ENCODE measurements around the gene KYNU. TPM values are rescaled to one million over a fixed set of nuclear protein-coding genes. Genes with fewer than 3 reads are reported as not detected.

Gene KYNU
- total and polyA plus RNA-seq, 11 donors, result 0.38 to 14.0 (median 0.77) TPM

- Histone ChIP-seq H3K36me3 (no peaks in the 10 kb centered on the region), H3K27me3 (peaks cover 0 to 3% (median 0%) of the 10 kb centered on the region in 9 donors), H3K4me1 (no peaks in the 10 kb centered on the region), H3K4me3 (no peak overlapping the region), H3K27ac (no peak overlapping the region), H3K9me3 (no peaks in the 10 kb centered on the region)
- WGBS, 4 donors, result 45 to 58% (median 56%) methylated on average over 1 of the region's 1 CpG
- TF ChIP-seq CTCF (IDR thresholded peaks at IDR 0.05) (no peak), POLR2A (IDR thresholded peaks at IDR 0.05) (no peak)
- ATAC-seq (no peak), DNase-seq (no peak)
- intact Hi-C loops (cut with DNase I), result no loop called here
Measured at GRCh38 chr2:142997231-142997630, 119.8 kb downstream of the KYNU start.

- no peak for TF ChIP-seq POLR2A (IDR thresholded peaks at IDR 0.05)
- no peak for TF ChIP-seq CTCF (IDR thresholded peaks at IDR 0.05)
- H3K9me3 ChIP-seq, result peaks cover 0 to 2% (median 0%) of the 10 kb centered on the region in 12 donors
- peaks cover 0 to 4% (median 0%) of the 10 kb centered on the region in 9 donors for H3K27me3 ChIP-seq
- H3K36me3 ChIP-seq, result no peaks in the 10 kb centered on the region
- ATAC-seq (no peak), DNase-seq (no peak)
- intact Hi-C loops (cut with DNase I), result no loop called here
- no peak overlapping the region for H3K4me3 ChIP-seq
- no peak overlapping the region for H3K27ac ChIP-seq
- H3K4me1 ChIP-seq, result no peaks in the 10 kb centered on the region
- WGBS, 4 donors, result 84 to 93% (median 92%) methylated on average over 2 of the region's 2 CpGs
Measured at GRCh38 chr2:143000599-143000998, 123.1 kb downstream of the KYNU start.

GRCh38 chr2:143001501-143001900 is 124.0 kb downstream of the KYNU start:
- Histone ChIP-seq H3K27ac (no peak overlapping the region), H3K27me3 (peaks cover 0 to 4% (median 0%) of the 10 kb centered on the region in 9 donors), H3K36me3 (no peaks in the 10 kb centered on the region), H3K4me3 (no peak overlapping the region), H3K4me1 (no peaks in the 10 kb centered on the region), H3K9me3 (peaks cover 0 to 2% (median 0%) of the 10 kb centered on the region in 12 donors)
- no peak for TF ChIP-seq CTCF (IDR thresholded peaks at IDR 0.05)
- TF ChIP-seq POLR2A (IDR thresholded peaks at IDR 0.05), result no peak
- no peak for DNase-seq
- 70 to 90% (median 87%) methylated on average over 1 of the region's 1 CpG for WGBS, 4 donors
- intact Hi-C loops (cut with DNase I), result no loop called here
- no peak for ATAC-seq

- 47 to 58% (median 56%) methylated on average over 4 of the region's 4 CpGs for WGBS, 4 donors
- peaks cover 0 to 11% (median 0%) of the 10 kb centered on the region in 12 donors for H3K9me3 ChIP-seq
Measured at GRCh38 chr2:143015656-143016055, 138.2 kb downstream of the KYNU start.

More at GRCh38 chr2:143015656-143016055, 138.2 kb downstream of the KYNU start:
- Histone ChIP-seq H3K27ac (no peak overlapping the region), H3K4me3 (no peak overlapping the region), H3K4me1 (no peaks in the 10 kb centered on the region), H3K27me3 (no peaks in the 10 kb centered on the region), H3K36me3 (no peaks in the 10 kb centered on the region)
- ATAC-seq, result no peak
- TF ChIP-seq POLR2A (IDR thresholded peaks at IDR 0.05) (no peak), CTCF (IDR thresholded peaks at IDR 0.05) (no peak)
- DNase-seq, result no peak
- intact Hi-C loops (cut with DNase I), result no loop called here
